HCT116 (cell line): ENCODE results near the gene SRL.

Experiments used
- TF ChIP-seq, protein P1 (sequence below): IDR thresholded peaks from 2 replicates; pipeline ENCODE4 v1.6.1; 2012
- TF ChIP-seq, protein P2 (sequence below), 3 experiments: fragments of 200-600 bp in 1 of 3; sonication (generic) in 1 of 3; IDR thresholded peaks in 2 of 3; conservative IDR thresholded peaks in 1 of 3; 2 replicates each; pipeline ENCODE4 v1.5.1; 2012 to 2017; ENCODE audit warnings: low read depth in 2 of 3, low read length in 2 of 3, antibody characterized with exemption in 1 of 3, borderline replicate concordance in 1 of 3, control low read depth in 1 of 3, mild to moderate bottlenecking in 1 of 3, mixed read lengths in 1 of 3, mixed run types in 1 of 3, moderate library complexity in 1 of 3; ENCODE audit not compliant: insufficient read depth in 1 of 3

DNA sequence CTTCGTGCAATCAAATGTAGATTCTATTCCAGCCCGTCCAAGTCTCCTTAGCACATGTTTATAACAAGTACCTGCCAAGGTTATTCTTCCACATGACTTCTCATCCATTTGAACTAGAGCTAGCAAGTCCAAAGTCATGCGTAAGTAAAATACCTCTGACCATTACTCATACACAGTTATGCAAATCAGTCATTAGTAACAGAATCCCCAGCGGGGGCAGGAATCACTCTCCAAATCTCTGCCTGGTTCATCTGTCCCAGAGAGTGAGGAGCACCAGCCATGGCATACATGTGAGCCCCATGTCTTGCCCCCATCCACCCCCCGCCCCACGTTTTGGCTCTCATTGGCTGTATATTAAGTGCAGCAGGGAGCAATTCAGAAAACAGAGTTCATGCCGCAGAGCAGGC, 27.7 kb downstream of the SRL start:
- TF ChIP-seq, protein P1, sequence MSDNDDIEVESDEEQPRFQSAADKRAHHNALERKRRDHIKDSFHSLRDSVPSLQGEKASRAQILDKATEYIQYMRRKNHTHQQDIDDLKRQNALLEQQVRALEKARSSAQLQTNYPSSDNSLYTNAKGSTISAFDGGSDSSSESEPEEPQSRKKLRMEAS, result no peak
- TF ChIP-seq, protein P2, sequence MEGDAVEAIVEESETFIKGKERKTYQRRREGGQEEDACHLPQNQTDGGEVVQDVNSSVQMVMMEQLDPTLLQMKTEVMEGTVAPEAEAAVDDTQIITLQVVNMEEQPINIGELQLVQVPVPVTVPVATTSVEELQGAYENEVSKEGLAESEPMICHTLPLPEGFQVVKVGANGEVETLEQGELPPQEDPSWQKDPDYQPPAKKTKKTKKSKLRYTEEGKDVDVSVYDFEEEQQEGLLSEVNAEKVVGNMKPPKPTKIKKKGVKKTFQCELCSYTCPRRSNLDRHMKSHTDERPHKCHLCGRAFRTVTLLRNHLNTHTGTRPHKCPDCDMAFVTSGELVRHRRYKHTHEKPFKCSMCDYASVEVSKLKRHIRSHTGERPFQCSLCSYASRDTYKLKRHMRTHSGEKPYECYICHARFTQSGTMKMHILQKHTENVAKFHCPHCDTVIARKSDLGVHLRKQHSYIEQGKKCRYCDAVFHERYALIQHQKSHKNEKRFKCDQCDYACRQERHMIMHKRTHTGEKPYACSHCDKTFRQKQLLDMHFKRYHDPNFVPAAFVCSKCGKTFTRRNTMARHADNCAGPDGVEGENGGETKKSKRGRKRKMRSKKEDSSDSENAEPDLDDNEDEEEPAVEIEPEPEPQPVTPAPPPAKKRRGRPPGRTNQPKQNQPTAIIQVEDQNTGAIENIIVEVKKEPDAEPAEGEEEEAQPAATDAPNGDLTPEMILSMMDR (IDR thresholded peaks at IDR 0.05 in 2 of 3, conservative IDR thresholded peaks at IDR 0.05 in 1 of 3; ENCODE audit: borderline replicate concordance in 1 of 3, insufficient read depth in 1 of 3, low read depth in 2 of 3, low read length in 2 of 3), result no peak
